ENCODE results near the gene SOS2. TPM values are rescaled to one million over a fixed set of nuclear protein-coding genes. Genes with fewer than 3 reads are reported as not detected.

SOS2 gene
- total RNA-seq, 1 experiment from 2014 or later, result 11.7 TPM

DNA sequence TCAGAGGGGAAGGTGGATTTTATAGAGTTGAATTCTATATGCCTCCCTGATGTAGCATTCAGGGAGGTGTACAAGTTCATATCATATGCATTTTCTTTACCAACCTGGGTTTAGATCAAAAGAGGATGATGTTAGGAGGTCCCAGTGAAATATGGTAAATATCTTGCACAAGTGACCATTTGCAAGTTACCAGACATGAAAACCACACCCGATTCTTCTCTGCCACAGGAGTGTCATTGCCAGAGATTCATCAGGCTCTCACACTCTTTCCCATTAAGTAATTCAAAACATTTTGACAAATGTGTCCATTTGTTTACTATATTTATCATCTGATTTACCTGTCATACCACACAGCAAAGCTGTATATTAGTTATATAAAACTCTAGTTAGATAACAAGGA is 159.0 kb downstream of the SOS2 start:
- ChIA-PET CTCF (no interaction called here), RAD21 (ENCODE audit: low non-redundant PET in 1 of 2, low total read pairs in 2 of 2, uncharacterized antibody in 2 of 2, unreplicated experiment in 2 of 2) (no interaction called here), POLR2A (no interaction called here)
- intact Hi-C loops (cut with micrococcal nuclease), result no loop called here
- no peak for ATAC-seq
- Histone ChIP-seq H3K27me3 (ENCODE audit: insufficient read depth, low read length) (no peaks in the 10 kb centered on the region), H2AFZ (ENCODE audit: low read depth, low read length, poor library complexity, severe bottlenecking) (no peak overlapping the region), H3K36me3 (ENCODE audit: control insufficient read depth in 1 of 2, insufficient read depth in 2 of 2, low read length in 2 of 2) (no peaks in the 10 kb centered on the region), H4K20me1 (ENCODE audit: insufficient read depth) (no peaks in the 10 kb centered on the region), H3K4me1 (ENCODE audit: control insufficient read depth in 1 of 2, insufficient read depth in 2 of 2, low read length in 2 of 2) (peaks cover 4 to 10% of the 10 kb centered on the region in 2 experiments; a peak in 3 of 4 replicates), H3K9me2 (ENCODE audit: insufficient read depth) (no peaks in the 10 kb centered on the region), H3K9ac (ENCODE audit: low read length) (no peak overlapping the region), H3K4me3 (replicated peaks in 1 of 2; ENCODE audit: low read depth in 1 of 2, low read length in 2 of 2) (no peak overlapping the region), H3K27ac (ENCODE audit: low read depth, low read length) (no peak overlapping the region), H3K4me2 (ENCODE audit: low read length) (no peak overlapping the region), H3K79me2 (ENCODE audit: insufficient read depth, low read length) (no peaks in the 10 kb centered on the region), H3K9me3 (ENCODE audit: control insufficient read depth in 1 of 2, insufficient read depth in 1 of 2, low read depth in 1 of 2, low read length in 2 of 2) (no peaks in the 10 kb centered on the region)
- no TSS peak for BruUV-seq (replicated peaks)
- no peak for DNase-seq (ENCODE audit: low read depth, low spot score)
- TF ChIP-seq EGR1 (IDR thresholded peaks at IDR 0.05; ENCODE audit: low read depth), result no peak
- TF ChIP-seq EZH2phosphoT487 (IDR thresholded peaks at IDR 0.05; ENCODE audit: borderline replicate concordance), result no peak
- TF ChIP-seq FOSL1 (IDR thresholded peaks at IDR 0.05; ENCODE audit: low read depth), result no peak
- TF ChIP-seq SP1 (IDR thresholded peaks at IDR 0.05; ENCODE audit: low read depth), result no peak
- TF ChIP-seq ZFX (IDR thresholded peaks at IDR 0.05), result no peak
- TF ChIP-seq YY1 (IDR thresholded peaks at IDR 0.05; ENCODE audit: extremely low read depth, insufficient replicate concordance, low read depth, low read length), result no peak
- TF ChIP-seq, protein P1, sequence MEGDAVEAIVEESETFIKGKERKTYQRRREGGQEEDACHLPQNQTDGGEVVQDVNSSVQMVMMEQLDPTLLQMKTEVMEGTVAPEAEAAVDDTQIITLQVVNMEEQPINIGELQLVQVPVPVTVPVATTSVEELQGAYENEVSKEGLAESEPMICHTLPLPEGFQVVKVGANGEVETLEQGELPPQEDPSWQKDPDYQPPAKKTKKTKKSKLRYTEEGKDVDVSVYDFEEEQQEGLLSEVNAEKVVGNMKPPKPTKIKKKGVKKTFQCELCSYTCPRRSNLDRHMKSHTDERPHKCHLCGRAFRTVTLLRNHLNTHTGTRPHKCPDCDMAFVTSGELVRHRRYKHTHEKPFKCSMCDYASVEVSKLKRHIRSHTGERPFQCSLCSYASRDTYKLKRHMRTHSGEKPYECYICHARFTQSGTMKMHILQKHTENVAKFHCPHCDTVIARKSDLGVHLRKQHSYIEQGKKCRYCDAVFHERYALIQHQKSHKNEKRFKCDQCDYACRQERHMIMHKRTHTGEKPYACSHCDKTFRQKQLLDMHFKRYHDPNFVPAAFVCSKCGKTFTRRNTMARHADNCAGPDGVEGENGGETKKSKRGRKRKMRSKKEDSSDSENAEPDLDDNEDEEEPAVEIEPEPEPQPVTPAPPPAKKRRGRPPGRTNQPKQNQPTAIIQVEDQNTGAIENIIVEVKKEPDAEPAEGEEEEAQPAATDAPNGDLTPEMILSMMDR (IDR thresholded peaks at IDR 0.05 in 2 of 3, conservative IDR thresholded peaks at IDR 0.05 in 1 of 3; ENCODE audit: borderline replicate concordance in 1 of 3, insufficient read depth in 1 of 3, low read depth in 2 of 3, low read length in 2 of 3), result no peak
- TF ChIP-seq SRF (IDR thresholded peaks at IDR 0.05; ENCODE audit: low read depth), result no peak
- TF ChIP-seq ZNF274 (IDR thresholded peaks at IDR 0.05; ENCODE audit: low read depth, low read length), result no peak

All from HCT116 (cell line).